PFSK-1 (cell line): Measurements from ENCODE around the gene PIGR.

Source experiments
- FOXP2 ChIP-seq: optimal IDR thresholded peaks from 2 replicates; pipeline ENCODE3; 2011; ENCODE audit warnings: borderline replicate concordance, control low read depth, inconsistent platforms; ENCODE audit not compliant: insufficient read depth; ENCODE audit errors: extremely low read length, extremely low read depth
- POLR2AphosphoS5 ChIP-seq: IDR thresholded peaks from 2 replicates; pipeline ENCODE4 v1.6.1; 2012; ENCODE audit warnings: low read depth, mild to moderate bottlenecking, control low read depth, low read length, moderate library complexity
- SIN3A ChIP-seq: IDR thresholded peaks from 2 replicates; pipeline ENCODE4 v1.6.1; 2012; ENCODE audit warnings: mild to moderate bottlenecking, low read length, moderate library complexity, borderline replicate concordance; ENCODE audit not compliant: insufficient read depth
- TAF1 ChIP-seq: IDR thresholded peaks from 2 replicates; pipeline ENCODE4 v1.6.1; 2012; ENCODE audit warnings: low read length, control low read depth, borderline replicate concordance; ENCODE audit not compliant: insufficient read depth
- TF ChIP-seq, protein P1 (sequence below), 2 experiments: IDR thresholded peaks; 2 replicates each; pipeline versions ENCODE4 v1.6.1 to v1.8.0; 2011 to 2012; ENCODE audit warnings: low read depth in 2 of 2, low read length in 2 of 2, control low read depth in 1 of 2, inconsistent platforms in 1 of 2, mild to moderate bottlenecking in 1 of 2, moderate library complexity in 1 of 2; ENCODE audit not compliant: insufficient read depth in 1 of 2

The PIGR gene

DNA sequence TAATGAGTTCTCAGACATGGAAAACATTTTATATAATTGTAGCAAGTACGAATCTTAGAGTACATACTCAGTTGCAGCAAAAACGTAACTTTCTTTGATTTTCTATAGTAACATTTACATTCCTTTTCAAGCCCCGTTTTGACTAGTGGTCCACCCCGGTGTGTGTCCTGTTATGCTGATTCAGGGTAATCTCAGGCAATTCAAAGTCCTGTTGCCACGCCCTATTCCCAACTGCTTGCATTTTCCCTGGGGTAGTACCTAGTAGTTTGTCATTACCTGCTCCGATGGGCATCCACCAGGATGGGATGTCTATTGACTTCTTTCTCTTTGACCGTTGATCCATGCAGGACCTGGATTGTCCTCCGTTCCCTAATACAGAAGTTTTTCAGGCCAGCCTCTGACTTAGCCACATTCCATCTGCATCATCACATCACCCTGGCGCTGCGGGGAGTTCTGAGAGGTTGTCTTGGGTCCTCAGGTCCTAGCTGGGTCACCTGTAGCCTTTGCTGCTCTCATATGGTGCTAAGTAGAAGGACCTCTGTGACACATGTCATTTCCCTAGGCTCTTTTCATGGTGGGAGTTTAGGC, 39.0 kb upstream of the PIGR start:
- no peak for TF ChIP-seq SIN3A
- TF ChIP-seq TAF1 = no peak
- no peak for TF ChIP-seq POLR2AphosphoS5
- TF ChIP-seq, protein P1, sequence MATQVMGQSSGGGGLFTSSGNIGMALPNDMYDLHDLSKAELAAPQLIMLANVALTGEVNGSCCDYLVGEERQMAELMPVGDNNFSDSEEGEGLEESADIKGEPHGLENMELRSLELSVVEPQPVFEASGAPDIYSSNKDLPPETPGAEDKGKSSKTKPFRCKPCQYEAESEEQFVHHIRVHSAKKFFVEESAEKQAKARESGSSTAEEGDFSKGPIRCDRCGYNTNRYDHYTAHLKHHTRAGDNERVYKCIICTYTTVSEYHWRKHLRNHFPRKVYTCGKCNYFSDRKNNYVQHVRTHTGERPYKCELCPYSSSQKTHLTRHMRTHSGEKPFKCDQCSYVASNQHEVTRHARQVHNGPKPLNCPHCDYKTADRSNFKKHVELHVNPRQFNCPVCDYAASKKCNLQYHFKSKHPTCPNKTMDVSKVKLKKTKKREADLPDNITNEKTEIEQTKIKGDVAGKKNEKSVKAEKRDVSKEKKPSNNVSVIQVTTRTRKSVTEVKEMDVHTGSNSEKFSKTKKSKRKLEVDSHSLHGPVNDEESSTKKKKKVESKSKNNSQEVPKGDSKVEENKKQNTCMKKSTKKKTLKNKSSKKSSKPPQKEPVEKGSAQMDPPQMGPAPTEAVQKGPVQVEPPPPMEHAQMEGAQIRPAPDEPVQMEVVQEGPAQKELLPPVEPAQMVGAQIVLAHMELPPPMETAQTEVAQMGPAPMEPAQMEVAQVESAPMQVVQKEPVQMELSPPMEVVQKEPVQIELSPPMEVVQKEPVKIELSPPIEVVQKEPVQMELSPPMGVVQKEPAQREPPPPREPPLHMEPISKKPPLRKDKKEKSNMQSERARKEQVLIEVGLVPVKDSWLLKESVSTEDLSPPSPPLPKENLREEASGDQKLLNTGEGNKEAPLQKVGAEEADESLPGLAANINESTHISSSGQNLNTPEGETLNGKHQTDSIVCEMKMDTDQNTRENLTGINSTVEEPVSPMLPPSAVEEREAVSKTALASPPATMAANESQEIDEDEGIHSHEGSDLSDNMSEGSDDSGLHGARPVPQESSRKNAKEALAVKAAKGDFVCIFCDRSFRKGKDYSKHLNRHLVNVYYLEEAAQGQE (IDR thresholded peaks at IDR 0.05; ENCODE audit: insufficient read depth in 1 of 2, low read depth in 2 of 2, low read length in 2 of 2) = no peak
- no peak for TF ChIP-seq FOXP2

DNA sequence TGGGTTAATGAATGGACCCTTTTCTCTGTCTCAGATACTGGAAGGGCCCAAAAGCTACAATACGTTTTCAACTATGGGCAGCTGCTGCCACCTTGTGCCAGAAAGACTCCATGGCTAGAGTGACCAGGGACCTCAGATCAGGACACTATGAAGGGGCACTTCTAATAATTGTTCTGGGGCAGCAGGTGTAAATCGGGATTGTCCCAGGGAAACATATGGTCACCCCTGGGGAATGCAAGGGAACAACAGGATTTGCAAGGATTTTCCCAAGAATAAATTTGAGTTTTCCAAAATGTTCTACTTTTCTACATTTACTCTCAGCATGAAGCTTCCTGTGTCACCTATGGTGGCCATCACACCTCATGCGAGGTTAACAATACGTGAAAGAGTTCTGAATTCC, 36.0 kb upstream of the PIGR start:
- TF ChIP-seq TAF1 (no peak), SIN3A (no peak), POLR2AphosphoS5 (no peak), FOXP2 (no peak)
- TF ChIP-seq, protein P1 (IDR thresholded peaks at IDR 0.05; ENCODE audit: insufficient read depth in 1 of 2, low read depth in 2 of 2, low read length in 2 of 2) = no peak

DNA sequence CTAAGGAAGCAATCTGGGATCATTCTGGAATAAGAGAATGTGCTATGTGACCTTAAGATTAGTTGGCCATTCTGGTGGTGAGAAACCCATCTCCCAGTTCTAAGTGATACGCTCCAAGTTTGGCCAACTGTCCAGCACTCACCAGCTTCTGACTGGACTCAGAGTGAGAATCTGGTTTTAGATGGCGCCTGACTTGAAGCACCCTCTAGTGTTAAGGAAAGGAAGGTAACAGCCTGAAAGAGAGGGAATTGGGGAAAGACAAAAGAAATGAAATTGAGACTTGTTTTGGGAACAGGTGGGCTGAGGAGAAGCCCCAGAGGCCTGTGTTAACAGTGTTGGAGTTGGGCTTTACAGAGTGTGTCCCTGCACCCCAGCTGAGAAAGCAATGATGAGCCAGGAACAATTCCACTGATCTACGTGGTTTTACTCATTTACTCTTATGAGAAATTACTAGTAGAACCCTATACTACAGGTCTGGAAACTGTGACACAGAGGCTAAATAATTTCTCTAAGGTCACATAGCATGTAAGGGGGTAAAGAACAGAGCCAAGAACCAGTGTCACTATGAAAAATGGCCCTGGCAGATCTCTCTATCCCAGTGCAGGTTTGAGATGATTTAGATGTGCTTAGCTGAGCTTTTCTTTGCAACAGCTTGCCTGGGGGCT, 33.2 kb upstream of the PIGR start:
- TF ChIP-seq, protein P1 (IDR thresholded peaks at IDR 0.05; ENCODE audit: insufficient read depth in 1 of 2, low read depth in 2 of 2, low read length in 2 of 2) = peak in 1 of 2 experiments; percentile 67; a peak in 1 of 4 replicates
- no peak for TF ChIP-seq TAF1

DNA sequence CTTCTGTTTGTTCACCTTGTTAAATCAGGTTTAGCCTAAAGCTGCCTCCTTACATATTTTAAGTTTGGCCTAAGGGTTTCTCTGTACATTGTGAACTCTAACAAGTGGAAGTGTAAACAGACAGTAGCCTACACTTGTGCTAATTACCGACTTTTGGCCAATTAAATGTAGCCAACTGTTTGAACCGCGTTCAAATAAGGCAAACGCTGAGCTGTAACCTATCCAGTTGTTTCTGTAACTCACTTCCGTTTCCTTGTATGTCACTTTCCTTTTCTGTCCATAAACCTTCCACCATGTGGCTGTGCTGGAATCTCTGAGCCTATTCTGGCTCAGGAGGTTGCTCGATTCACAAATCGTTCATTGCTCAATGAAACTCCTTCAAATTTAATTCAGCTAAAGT, 32.0 kb upstream of the PIGR start:
- no peak for TF ChIP-seq TAF1
- no peak for TF ChIP-seq POLR2AphosphoS5
- TF ChIP-seq, protein P1 (IDR thresholded peaks at IDR 0.05; ENCODE audit: insufficient read depth in 1 of 2, low read depth in 2 of 2, low read length in 2 of 2) = no peak
- TF ChIP-seq FOXP2 = no peak
- TF ChIP-seq SIN3A = no peak
